Measurements from ENCODE around the gene DYRK4.
"Not testable (repeated sequence)": the region's sequence is repeated elsewhere in the genome, so short reads cannot be mapped to it uniquely, and the experiment has no call there.

The DYRK4 gene, protein sequence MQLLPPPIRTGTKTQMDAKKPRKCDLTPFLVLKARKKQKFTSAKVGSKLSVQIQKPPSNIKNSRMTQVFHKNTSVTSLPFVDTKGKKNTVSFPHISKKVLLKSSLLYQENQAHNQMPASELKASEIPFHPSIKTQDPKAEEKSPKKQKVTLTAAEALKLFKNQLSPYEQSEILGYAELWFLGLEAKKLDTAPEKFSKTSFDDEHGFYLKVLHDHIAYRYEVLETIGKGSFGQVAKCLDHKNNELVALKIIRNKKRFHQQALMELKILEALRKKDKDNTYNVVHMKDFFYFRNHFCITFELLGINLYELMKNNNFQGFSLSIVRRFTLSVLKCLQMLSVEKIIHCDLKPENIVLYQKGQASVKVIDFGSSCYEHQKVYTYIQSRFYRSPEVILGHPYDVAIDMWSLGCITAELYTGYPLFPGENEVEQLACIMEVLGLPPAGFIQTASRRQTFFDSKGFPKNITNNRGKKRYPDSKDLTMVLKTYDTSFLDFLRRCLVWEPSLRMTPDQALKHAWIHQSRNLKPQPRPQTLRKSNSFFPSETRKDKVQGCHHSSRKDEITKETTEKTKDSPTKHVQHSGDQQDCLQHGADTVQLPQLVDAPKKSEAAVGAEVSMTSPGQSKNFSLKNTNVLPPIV

DNA sequence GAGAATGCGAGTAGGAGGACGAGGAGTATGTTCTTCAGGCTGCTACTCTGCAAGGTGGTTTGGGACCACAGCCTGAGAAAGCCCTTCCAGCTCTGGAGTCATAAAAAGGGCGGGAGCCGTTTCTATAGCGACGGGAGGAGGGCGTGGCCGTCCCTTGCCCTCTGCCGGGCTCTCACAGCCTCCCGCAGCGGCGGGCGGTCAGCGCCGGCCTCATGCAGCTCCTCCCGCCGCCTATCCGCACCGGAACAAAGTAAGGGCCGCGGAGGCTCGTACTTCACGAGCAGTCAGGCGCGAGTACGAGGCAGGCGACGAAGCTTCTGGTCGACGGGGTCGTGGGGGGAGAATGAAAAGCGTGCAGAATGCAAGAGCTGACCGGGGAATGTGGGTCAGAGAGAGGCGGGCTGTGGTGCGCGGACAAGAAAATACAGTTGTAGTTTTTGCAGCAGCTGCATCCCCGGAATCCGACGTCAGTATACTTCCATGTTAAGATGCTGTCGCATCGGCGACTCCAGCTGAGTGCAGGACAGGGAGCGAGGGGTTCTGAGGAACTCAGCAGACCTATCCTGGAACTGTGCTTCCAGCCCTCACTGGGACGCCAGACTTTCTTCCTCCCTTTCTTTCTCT, at the start of gene DYRK4:
TSS of gene DYRK4 (plus strand) at position 175 of the 624 bp plus-strand sequence. CDS start at position 213, 38 bp downstream.
- DNase-seq, result peak; percentile 96

DNA sequence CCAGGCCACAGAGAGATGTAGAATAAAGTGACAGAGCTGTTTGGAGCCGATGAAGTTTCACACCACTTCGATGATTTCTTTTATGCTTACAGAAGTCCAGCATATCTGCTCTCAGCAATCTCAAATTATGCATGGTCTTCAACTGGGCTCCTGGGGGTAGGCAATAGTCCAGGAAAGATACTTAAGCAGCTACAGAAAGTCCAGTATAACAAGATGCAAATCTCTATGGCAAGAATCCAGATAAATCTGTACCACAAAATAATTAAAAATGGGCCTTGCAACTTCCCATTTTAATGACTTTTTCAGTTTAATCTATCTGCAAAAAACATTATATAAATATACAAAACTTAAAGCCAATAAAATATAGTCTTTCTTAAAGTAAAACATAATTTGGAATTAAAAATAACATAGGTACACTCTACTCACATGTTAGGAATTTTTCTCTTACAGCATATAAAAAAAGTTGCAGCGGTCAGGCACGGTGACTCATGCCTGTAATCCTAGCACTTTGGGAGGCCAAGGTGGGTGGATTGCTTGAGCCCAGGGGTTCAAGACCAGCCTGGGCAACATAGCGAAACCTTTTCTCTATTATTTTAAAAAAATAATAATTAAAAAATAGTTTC, 43.8 kb upstream of the DYRK4 start:
- DNase-seq, result no peak

DNA sequence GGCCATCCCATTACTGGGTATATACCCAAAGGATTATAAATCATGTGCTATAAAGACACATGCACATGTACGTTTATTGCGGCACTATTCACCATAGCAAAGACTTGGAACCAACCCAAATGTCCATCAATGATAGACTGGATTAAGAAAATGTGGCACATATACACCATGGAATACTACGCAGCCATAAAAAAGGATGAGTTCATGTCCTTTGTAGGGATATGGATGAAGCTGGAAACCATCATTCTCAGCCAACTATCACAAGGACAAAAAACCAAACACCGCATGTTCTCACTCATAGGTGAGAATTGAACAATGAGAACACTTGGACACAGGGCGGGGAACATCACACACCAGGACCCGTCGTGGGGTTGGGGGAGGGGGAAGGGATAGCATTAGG, 38.6 kb upstream of the DYRK4 start:
- not testable (repeated sequence) for DNase-seq

DNA sequence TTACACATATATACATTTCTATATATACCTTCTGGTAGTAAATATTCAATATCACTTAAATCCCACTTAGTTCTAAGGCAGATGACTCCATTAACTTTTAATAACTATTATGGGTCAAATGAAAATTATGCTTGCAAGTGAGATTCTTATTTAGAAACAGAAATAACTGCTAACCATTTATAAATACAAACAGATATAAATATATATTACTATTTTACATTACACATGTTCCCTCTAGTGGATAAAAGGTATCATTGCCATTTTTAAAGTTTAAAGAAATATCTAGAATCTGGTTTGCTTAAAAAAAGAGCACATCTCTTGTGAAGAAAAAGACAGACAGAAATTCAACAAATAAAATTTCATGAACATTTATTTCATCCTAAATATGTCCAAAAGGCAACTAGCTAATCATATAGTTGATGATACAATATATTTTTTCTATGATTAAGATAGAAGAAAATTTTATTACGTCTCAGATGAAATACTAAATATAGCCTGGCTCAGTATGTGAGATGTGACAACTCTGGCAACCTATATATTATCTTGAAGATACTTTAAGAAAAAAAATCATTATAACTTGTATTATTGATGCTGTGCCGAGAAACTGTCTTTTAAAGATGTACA, 35.0 kb upstream of the DYRK4 start:
- DNase-seq, result peak; percentile 29

DNA sequence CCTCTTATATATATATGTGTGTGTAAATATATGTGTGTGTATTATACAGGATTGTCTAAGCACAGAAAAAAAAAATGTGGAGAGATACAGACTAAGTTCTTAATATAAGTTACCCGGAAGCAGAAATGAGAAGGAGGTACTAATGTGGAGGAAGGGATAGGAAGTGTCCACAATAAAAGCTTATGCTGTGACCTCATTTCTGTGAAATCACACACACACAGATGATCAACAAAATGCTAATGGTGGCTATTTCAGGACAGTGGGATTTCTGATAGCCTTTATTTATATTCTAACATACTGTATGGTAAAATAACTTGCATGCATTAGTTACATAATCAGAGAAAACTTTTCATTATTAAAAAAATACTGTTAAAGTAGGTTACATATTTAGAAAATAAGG, 31.8 kb upstream of the DYRK4 start:
- no peak for DNase-seq

DNA sequence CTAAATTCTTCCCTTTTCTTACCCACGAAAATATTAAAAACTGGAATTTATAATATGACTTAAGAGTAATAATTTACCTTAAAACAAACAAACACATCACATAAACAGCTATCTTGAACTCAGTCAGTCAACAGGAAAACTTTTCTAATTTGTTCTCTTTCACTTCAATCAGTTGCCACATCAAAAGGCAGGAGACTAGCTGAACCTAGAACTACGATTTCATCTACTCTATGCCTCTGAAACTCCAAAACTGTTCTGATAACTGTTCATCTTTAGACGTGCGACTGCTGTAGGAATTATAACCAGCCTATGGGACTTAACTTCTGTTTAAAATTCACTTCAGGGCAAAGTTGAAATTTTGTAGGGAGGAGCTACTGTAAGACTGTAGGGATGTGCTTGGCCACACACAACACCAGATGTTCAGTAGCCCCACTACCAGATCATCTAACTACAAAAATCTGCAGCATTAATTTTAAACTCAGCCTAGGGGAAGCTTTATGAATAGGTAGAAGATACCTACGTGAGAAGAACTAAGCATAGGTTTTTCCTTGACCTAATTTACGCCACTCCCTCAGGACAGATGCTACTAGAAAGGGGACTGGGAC, 30.9 kb upstream of the DYRK4 start:
- DNase-seq, result no peak

DNA sequence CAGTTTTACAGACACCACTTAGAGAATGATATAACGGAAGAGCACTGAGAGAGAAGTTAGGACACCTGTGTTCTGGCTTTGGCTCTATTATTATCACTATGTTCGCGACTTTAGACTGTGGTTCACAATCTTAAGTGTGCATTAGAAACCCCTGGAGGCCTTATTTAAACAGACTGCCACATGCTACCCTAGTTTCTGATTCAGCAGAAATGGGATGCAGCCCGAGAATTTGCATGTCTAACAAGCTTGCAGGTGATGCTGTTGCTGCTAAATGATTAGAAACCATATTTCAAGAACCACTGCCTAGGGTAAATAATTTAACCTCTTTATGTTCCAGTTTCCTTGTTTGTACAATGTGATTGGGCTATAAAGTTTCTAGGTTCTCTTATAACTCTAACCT, 26.9 kb upstream of the DYRK4 start:
- DNase-seq, result no peak

DNA sequence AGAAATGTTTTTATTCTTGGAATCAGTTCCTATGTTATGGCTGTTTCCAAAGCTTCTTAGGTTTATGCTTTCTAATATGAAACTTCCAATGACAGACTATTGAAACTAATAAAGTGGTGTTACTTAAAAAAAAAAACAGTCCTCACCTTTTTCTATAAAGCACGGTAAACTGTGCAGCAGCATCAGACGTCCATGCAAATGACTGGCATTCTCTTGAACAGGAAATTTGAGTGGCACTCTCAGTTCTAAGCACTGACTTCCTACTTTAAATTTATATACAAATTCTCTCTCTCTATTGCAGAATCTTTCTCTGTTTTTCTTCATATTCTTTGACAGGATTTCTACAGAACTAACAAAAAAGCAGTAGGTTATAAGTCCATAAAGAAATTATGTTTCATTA, 26.1 kb upstream of the DYRK4 start:
- DNase-seq, result no peak

DNA sequence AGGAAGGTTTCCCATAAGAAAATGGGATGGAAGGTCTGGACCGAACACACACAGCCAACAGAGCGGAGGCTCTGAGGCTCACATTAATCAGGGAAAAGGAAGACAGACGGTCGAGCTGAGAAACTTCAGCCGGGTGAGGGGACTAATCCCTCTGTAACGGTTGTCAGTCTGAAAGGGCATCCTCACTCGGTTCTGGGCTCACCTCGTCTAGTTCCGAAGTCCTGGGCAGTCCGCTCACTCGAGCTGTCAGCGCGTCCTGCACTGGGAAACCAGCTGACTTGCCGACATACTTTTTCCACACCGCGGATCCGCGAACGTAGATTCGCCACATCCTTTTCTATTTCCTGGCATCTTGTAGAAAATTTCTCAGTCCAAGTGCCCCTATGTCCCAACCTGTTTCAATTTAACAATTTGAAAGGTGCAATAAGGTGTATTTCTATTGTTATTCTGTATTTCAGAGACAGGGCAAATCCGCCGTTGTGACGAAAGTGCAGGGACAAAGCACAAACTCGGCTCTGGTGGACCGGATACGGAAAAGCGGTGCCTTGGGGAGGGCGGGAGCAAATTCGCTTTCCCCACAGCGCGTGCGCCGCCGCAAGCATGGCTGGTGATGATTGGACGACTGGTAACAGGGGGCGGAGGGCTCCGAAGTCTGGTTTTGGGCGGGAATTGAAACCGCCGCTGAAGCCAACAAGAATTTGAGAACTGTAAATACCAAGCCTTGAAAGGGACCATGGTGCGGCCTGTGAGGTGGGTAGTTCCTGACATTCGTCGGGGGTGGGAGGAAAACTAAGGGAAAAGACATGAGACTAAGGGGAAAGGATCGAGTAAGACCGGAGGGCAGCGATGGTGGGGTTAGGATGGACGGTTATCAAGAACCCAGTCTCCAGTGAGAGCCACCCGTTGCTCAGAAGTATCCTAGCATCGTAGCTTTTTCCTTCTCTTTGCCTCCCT, 23.5 kb upstream of the DYRK4 start, which contains the start of gene RAD51AP1:
TSS of gene RAD51AP1 (plus strand) at position 684 of the 954 bp plus-strand sequence. CDS start at position 734, 50 bp downstream.
- peak; percentile 99 for DNase-seq

DNA sequence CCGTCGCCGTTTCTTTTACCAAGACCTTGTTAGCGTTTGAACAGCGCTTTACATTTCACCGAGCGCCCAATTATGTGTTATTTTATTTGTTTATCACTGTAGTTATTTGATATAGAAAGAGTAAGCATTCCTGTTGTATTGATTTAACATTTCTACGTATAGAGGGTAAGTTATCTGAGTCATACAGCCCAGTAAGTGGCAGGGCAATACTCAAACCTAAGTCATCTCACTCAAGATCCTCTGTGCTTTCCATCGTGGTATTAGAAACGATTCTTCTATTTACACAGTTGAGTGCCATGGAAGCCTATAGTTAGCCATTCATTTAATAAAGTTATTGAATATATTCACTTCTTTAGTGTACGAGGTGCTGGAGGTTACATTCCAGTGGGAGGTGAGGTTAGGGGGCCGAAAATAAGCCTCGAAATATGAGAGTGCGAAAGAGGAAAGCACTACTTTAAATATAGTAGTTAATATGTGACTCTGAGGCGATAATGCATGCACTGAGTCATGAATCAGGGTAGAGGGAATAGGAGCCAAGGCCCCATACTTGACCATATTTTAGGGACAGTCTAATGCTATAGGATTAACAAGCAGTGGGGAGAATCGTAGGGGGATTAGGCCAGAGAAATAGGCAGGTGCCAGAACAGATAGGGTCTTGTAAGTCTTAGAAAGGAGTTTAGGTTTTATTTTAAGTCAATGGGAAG, 22.7 kb upstream of the DYRK4 start:
- peak; percentile 15 for DNase-seq

DNA sequence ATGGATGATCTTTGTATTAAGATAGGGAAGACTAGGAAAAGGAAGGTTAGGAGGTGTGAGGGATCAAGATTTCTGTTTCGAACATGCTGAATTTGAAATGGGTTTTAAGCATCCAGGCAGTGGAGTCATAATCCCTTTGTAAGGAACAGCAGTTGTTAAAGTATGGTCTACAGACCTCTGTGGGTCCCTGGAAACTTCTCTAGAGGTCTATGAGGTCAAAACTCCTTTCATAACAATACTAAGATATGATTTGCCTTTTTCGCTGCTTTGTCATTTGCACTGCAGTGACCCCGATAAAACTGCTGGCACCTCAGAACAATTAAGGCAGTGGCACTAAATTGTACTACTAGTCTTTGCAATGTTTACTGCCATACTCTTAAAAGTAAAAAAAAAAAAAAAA, 21.8 kb upstream of the DYRK4 start:
- no peak for DNase-seq

DNA sequence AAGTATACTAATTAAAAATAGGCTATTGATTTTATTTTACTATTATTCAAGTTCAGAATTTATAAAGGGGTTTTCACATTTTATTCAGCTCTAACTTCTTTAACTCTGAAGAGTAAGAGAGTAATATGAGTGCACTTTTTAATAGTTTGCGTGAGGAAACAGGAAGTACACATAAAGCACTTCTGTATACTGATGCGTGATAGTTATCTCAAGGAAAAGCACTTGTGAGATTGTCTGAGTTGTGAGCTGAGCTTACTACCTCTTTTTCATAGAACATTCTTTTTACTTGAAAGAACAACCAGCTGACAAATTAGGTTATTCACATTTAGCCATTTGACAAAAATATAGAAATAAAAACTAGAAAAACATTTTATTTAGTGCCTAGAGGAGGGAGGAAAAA, 21.4 kb upstream of the DYRK4 start:
- no peak for DNase-seq

DNA sequence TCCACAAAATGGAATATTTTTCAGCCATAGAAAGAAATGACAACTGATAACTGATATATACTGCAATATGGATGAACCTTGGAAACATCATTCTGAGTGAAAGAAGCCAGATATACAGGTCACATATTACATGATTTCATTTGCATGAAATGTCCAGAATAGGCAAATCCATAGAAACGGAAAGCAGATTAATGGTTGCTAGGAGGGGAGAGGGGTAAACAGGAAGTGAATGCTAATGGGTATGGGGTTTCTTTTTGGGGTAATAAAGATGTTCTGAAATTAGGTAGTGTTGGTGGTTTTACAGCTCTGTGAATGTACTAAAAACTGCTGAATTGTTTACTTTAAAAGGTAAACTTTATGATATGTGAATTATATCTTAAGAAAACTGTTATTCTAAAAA, 16.8 kb upstream of the DYRK4 start:
- no peak for DNase-seq

DNA sequence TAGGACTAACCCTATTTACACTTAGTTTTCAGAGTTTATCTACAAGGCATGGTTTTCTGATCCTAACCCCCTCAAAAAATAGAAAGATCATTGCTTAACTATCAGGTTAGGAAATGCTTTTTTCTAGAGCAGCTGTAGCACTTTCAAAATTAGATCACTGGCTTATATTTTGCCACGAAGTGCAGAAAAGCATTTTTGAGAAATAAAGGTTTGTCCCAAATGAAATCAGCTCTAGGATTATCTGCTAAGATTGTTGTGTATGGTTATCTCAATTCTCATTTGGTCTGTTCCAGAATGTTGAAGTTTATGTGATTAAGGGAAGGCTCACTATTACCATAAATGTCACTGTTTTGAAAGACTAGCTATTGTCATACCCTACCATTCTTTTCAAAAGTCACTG, 9.8 kb upstream of the DYRK4 start:
- no peak for DNase-seq

DNA sequence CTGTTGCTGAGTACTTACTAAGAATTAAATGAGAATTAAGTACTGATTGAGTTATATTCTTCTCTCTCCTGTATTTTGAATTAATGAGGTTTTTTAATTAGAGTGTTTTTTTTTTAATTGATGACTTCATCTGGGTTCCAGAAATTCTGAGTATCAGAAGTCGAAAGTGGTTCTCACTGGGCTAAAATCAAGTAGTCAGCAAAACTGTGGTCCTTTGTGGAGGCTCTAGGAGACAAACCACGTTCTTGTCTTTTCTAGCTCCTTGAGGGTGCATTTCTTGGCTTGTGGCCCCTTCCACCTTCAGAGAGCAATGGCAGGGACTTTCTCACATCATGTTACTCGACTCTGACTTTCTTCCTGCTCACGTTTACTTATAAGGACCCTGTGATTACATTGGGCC, 8.1 kb upstream of the DYRK4 start:
- no peak for DNase-seq

DNA sequence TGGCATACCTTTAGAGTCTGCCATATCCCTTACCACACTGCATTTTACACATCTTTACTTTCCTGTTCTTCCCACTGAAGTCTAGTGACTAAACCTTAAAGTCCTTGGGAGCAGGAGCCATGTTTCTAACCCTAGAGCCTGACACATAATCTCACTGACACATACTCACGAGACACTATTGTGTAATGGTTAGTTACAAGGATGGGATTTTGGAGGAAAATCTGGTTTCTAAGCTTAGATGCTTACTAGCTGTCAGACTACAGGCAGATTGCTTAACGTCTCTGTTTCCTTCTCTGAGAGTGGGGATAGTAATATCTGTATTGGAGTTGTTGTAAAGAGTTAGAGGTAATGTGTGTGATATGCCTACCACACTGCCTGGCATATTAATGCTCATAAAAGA, 6.2 kb upstream of the DYRK4 start:
- DNase-seq, result no peak

DNA sequence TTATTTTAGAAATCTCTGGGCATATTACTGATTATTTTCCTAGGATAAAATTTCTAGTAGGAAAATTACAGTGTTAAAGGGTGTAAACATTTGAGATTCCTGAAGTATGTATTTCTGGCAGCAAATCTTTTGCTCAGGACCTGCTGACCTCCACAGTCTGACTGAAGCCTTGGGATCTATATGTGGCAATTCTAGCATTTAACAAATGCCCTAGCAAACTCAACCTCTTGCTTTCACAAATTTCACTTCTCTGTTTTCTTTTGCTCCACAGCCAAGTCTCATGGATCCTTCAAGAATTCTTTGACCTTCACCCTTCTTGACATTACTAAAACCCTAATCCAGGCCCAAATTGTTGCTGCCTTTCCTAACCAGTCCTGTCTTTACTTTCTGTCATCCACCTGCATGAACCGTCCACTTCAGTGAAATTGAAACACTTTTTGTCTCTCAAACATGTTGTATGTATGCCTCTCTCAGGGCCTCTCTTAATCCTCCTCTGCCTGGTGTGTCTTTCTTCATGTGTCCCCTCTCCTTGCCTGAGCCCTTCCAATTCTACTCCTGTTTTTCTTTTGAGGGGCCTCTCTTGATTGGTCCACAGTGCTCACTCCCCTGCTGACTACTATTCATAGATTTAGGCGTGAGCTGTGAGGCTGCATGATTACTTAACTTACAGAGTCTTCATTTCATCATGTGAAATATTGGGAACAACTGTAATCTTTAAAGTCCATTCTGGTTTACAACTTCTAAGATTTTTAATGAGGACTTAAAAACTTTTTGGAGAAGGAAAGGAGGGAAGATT, 5.1 kb upstream of the DYRK4 start:
- DNase-seq, result no peak

DNA sequence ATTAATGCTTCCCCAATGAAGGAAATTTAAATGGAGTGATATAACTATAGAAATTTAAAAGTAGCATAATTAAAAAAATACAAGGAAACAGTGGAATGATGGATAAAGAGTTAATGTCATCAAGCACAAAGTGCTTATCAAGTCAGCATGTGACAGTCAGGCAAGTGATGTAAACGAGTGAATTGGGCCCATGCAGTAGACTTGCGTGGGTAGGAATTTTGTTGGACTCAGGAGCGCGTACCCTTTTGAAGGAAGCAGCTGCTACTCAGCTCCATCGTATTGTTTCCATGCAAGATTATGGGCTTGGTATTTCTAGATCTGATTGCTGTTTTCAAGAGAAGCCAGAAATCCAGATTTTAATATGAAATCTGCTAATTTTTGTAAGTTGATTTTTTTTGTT, 4.4 kb upstream of the DYRK4 start:
- DNase-seq, result no peak

DNA sequence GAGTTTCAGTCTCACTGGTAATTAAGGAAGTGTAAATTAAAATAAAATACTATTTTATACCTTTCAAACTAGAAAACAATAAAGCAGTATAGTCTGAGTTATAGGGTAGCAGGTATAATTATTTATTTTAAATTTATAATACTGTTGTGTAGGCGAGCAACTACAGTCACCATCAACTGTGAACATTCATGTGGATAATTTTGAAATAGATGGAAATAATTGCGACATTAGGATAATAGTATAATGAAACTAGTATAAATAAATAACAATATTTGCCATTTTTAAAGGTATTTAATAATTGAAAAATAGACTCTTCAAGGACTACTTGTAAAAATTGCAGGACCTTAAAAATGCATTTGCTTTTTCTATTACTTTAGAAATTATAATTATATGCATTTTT, 3.8 kb upstream of the DYRK4 start:
- no peak for DNase-seq

DNA sequence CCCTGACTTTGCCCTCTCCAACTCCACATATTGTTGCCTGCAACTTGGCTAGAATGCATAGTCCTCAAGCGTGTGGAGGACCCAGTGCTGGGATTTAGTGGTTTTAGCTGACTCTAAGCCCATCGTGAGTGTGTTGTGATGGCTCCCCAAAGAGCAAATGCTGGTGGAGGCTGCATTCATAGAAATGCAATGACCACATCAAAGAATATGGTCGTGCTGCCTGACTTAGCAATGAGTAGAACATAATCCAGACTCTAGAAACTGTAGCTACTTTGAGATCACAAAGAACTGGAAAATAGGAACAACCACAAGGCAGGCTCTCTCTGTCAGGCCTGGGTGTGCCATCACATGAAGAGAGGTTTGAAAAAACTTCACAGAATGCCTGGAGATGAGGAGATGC, 1.3 kb downstream of the DYRK4 start:
- no peak for DNase-seq

All from eye (tissue), 1 donor.